ENCODE data around the gene TMEM35B. TPM values are rescaled to one million over a fixed set of nuclear protein-coding genes. Genes with fewer than 3 reads are reported as not detected.
"Not testable (repeated sequence)": the region's sequence is repeated elsewhere in the genome, so short reads cannot be mapped to it uniquely, and the experiment has no call there.

Gene TMEM35B
- polyA plus RNA-seq, 1 donor (not counting 4 experiments of a cell fraction or from before 2014, with no cell fraction given) = 26.4 TPM

DNA sequence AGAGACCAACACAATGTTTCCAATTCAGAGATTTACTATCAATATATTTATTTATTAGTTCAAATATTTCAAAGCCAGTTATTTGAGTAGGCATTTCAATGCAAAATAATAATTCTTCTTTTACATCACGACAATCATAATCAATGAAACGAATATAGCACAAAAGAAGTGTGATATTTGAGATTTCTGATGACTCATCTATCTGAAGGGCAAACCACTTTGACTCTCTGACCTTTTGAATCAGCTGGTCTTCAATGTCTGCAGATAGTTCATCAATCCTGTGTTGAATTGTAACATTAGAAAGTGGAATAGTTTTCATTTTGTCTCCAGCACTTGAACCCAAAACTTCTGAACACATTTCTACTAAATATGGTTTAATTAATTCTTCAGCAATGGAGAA is 3.0 kb upstream of the TMEM35B start:
- Histone ChIP-seq H3K9me1 (ENCODE audit: control insufficient read depth, extremely low read depth, insufficient read depth, low read length) (peaks cover 4% of the 10 kb centered on the region), H3K4me1 (ENCODE audit: control insufficient read depth, extremely low read depth, insufficient read depth, low read length) (peaks cover 15% of the 10 kb centered on the region), H3K79me2 (ENCODE audit: control insufficient read depth, insufficient read depth, low read length) (peaks cover 9% of the 10 kb centered on the region), H4K20me1 (ENCODE audit: control insufficient read depth, extremely low read depth, insufficient read depth, low read length) (no peaks in the 10 kb centered on the region), H2AFZ (ENCODE audit: control insufficient read depth, low read length) (no peak overlapping the region), H3K27me3 (ENCODE audit: control insufficient read depth, extremely low read depth, insufficient read depth, low read length) (no peaks in the 10 kb centered on the region), H3K27ac (ENCODE audit: control insufficient read depth, insufficient read depth, low read length) (no peak overlapping the region), H3K4me2 (ENCODE audit: control insufficient read depth, extremely low read depth, insufficient read depth, low read depth, low read length) (no peak overlapping the region), H3K4me3 (ENCODE audit: control insufficient read depth in 2 of 3, extremely low read depth in 1 of 3, insufficient read depth in 2 of 3, low read depth in 1 of 3, low read length in 3 of 3) (no peak overlapping the region), H3K9ac (ENCODE audit: control insufficient read depth, extremely low read depth, insufficient read depth, low read length) (no peak overlapping the region), H3K36me3 (ENCODE audit: control insufficient read depth in 2 of 2, extremely low read depth in 1 of 2, insufficient read depth in 2 of 2, low read length in 2 of 2) (peaks cover 0 to 6% of the 10 kb centered on the region in 2 experiments), H3K9me3 (ENCODE audit: control insufficient read depth, low read depth, low read length) (no peaks in the 10 kb centered on the region)
- TF ChIP-seq, protein P1, sequence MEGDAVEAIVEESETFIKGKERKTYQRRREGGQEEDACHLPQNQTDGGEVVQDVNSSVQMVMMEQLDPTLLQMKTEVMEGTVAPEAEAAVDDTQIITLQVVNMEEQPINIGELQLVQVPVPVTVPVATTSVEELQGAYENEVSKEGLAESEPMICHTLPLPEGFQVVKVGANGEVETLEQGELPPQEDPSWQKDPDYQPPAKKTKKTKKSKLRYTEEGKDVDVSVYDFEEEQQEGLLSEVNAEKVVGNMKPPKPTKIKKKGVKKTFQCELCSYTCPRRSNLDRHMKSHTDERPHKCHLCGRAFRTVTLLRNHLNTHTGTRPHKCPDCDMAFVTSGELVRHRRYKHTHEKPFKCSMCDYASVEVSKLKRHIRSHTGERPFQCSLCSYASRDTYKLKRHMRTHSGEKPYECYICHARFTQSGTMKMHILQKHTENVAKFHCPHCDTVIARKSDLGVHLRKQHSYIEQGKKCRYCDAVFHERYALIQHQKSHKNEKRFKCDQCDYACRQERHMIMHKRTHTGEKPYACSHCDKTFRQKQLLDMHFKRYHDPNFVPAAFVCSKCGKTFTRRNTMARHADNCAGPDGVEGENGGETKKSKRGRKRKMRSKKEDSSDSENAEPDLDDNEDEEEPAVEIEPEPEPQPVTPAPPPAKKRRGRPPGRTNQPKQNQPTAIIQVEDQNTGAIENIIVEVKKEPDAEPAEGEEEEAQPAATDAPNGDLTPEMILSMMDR (optimal IDR thresholded peaks at IDR 0.05 in 1 of 3, IDR thresholded peaks at IDR 0.05 in 1 of 3, conservative IDR thresholded peaks at IDR 0.05 in 1 of 3; ENCODE audit: extremely low read depth in 1 of 3, insufficient read depth in 2 of 3, low read length in 3 of 3) = no peak
- no peak for TF ChIP-seq EZH2 (IDR thresholded peaks at IDR 0.05; ENCODE audit: low read length)
- dilution Hi-C loops (cut with MboI; ENCODE audit: extremely low pct_ligation_motif_present, low sequenced_read_pairs) = no loop called here
- DNase-seq (ENCODE audit: low read depth, low spot score) = no peak
- FAIRE-seq = no peak

DNA sequence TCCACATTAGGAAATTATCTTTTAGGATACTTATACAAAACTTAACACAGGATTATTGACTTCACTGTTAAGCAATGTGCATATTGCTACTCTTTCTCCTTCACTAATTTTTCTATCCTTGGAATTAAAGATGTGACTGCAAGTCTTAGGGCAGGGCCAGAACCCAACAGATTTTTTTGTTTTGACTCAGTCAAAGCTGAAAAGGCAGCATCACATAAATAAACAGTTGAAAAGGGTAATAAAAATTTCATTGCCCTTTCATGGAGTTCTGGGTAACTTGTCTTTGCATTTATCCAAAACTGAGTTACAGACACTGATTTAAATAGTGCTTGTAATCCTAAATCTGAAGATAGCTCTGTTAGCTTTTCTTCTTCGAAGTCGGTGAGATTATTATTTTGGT is 1.9 kb upstream of the TMEM35B start:
- Histone ChIP-seq H2AFZ (ENCODE audit: control insufficient read depth, low read length) (no peak overlapping the region), H3K27ac (ENCODE audit: control insufficient read depth, insufficient read depth, low read length) (no peak overlapping the region), H3K79me2 (ENCODE audit: control insufficient read depth, insufficient read depth, low read length) (peaks cover 11% of the 10 kb centered on the region), H3K4me2 (ENCODE audit: control insufficient read depth, extremely low read depth, insufficient read depth, low read depth, low read length) (no peak overlapping the region), H3K36me3 (ENCODE audit: control insufficient read depth in 2 of 2, extremely low read depth in 1 of 2, insufficient read depth in 2 of 2, low read length in 2 of 2) (peaks cover 0 to 4% of the 10 kb centered on the region in 2 experiments), H4K20me1 (ENCODE audit: control insufficient read depth, extremely low read depth, insufficient read depth, low read length) (no peaks in the 10 kb centered on the region), H3K9me3 (ENCODE audit: control insufficient read depth, low read depth, low read length) (no peaks in the 10 kb centered on the region), H3K9ac (ENCODE audit: control insufficient read depth, extremely low read depth, insufficient read depth, low read length) (no peak overlapping the region), H3K4me3 (ENCODE audit: control insufficient read depth in 2 of 3, extremely low read depth in 1 of 3, insufficient read depth in 2 of 3, low read depth in 1 of 3, low read length in 3 of 3) (no peak overlapping the region), H3K4me1 (ENCODE audit: control insufficient read depth, extremely low read depth, insufficient read depth, low read length) (peaks cover 15% of the 10 kb centered on the region), H3K9me1 (ENCODE audit: control insufficient read depth, extremely low read depth, insufficient read depth, low read length) (peaks cover 4% of the 10 kb centered on the region), H3K27me3 (ENCODE audit: control insufficient read depth, extremely low read depth, insufficient read depth, low read length) (no peaks in the 10 kb centered on the region)
- DNase-seq (ENCODE audit: low read depth, low spot score) (no peak), FAIRE-seq (no peak)
- TF ChIP-seq, protein P1 (optimal IDR thresholded peaks at IDR 0.05 in 1 of 3, IDR thresholded peaks at IDR 0.05 in 1 of 3, conservative IDR thresholded peaks at IDR 0.05 in 1 of 3; ENCODE audit: extremely low read depth in 1 of 3, insufficient read depth in 2 of 3, low read length in 3 of 3) = no peak
- TF ChIP-seq EZH2 (IDR thresholded peaks at IDR 0.05; ENCODE audit: low read length) = no peak
- dilution Hi-C loops (cut with MboI; ENCODE audit: extremely low pct_ligation_motif_present, low sequenced_read_pairs) = no loop called here

GRCh38 chr1:34985609-34985904 is 410 bp upstream of the TMEM35B start:
- Histone ChIP-seq H3K4me2 (ENCODE audit: control insufficient read depth, extremely low read depth, insufficient read depth, low read depth, low read length) (peak overlapping the region; percentile 85), H3K79me2 (ENCODE audit: control insufficient read depth, insufficient read depth, low read length) (peaks cover 11% of the 10 kb centered on the region), H2AFZ (ENCODE audit: control insufficient read depth, low read length) (peak overlapping the region; percentile 97), H3K4me3 (ENCODE audit: control insufficient read depth in 2 of 3, extremely low read depth in 1 of 3, insufficient read depth in 2 of 3, low read depth in 1 of 3, low read length in 3 of 3) (peak overlapping the region; percentile 61 to 83 (median 83)), H3K27ac (ENCODE audit: control insufficient read depth, insufficient read depth, low read length) (peak overlapping the region; percentile 58), H3K9ac (ENCODE audit: control insufficient read depth, extremely low read depth, insufficient read depth, low read length) (peak overlapping the region; percentile 78), H3K4me1 (ENCODE audit: control insufficient read depth, extremely low read depth, insufficient read depth, low read length) (peaks cover 15% of the 10 kb centered on the region)
- dilution Hi-C loops (cut with MboI; ENCODE audit: extremely low pct_ligation_motif_present, low sequenced_read_pairs); H3K36me3 ChIP-seq (ENCODE audit: control insufficient read depth in 2 of 2, extremely low read depth in 1 of 2, insufficient read depth in 2 of 2, low read length in 2 of 2); H3K27me3 ChIP-seq (ENCODE audit: control insufficient read depth, extremely low read depth, insufficient read depth, low read length); H4K20me1 ChIP-seq (ENCODE audit: control insufficient read depth, extremely low read depth, insufficient read depth, low read length); H3K9me3 ChIP-seq (ENCODE audit: control insufficient read depth, low read depth, low read length); FAIRE-seq; DNase-seq (ENCODE audit: low read depth, low spot score); H3K9me1 ChIP-seq (ENCODE audit: control insufficient read depth, extremely low read depth, insufficient read depth, low read length): not testable (repeated sequence)

Data from keratinocyte (primary cell).